Muscle of arm (tissue), 12 donors: ENCODE data around the gene ZDHHC5. TPM values are rescaled to one million over a fixed set of nuclear protein-coding genes. Genes with fewer than 3 reads are reported as not detected.
"Not testable (repeated sequence)": the region's sequence is repeated elsewhere in the genome, so short reads cannot be mapped to it uniquely, and the experiment has no call there.

ENCODE experiments used
- DNase-seq: peaks from one replicate; pipeline ENCODE4 v3.0.0-alpha.2; 2013
- polyA plus RNA-seq, 12 donors: library from polyadenylated mRNA; unstranded; fragments of 120-200 nt; gene quantifications; one replicate each; pipeline ENCODE4 v1.2.1, GENCODE V29; 2013; ENCODE audit not compliant: insufficient read length in 12 of 12

Gene ZDHHC5
- polyA plus RNA-seq, 12 donors = 26.4 to 41.8 (median 31.3) TPM; not detected in 1

GRCh38 chr11:57716726-57717125, 48.8 kb downstream of the ZDHHC5 start:
- not testable (repeated sequence) for DNase-seq

- DNase-seq = no peak
Measured at GRCh38 chr11:57727185-57727584, 59.3 kb downstream of the ZDHHC5 start.

GRCh38 chr11:57728829-57729228, 60.9 kb downstream of the ZDHHC5 start:
- DNase-seq = no peak

- DNase-seq = no peak
Measured at GRCh38 chr11:57729479-57729878, 61.6 kb downstream of the ZDHHC5 start.

GRCh38 chr11:57732661-57733060, 64.7 kb downstream of the ZDHHC5 start:
- DNase-seq = no peak

GRCh38 chr11:57735619-57736298, 67.8 kb downstream of the ZDHHC5 start:
- no peak for DNase-seq

- DNase-seq = peak; percentile 96
Measured at GRCh38 chr11:57741132-57742086, 73.5 kb downstream of the ZDHHC5 start, which contains the start of gene SELENOH. Gene SELENOH (plus strand): TSS chr11:57741491. CDS start chr11:57741596, 105 bp downstream.

- no peak for DNase-seq
Measured at GRCh38 chr11:57742087-57742452, 74.2 kb downstream of the ZDHHC5 start.

GRCh38 chr11:57744357-57744756, 76.4 kb downstream of the ZDHHC5 start:
- no peak for DNase-seq

- DNase-seq = no peak
Measured at GRCh38 chr11:57745206-57745605, 77.3 kb downstream of the ZDHHC5 start.

- no peak for DNase-seq
Measured at GRCh38 chr11:57746920-57747319, 79.0 kb downstream of the ZDHHC5 start.

Other genes starting within 250 kb of the ZDHHC5 start
- 10 to 100 TPM in 11 of 12 donors, not detected in 1; 24.6 to 45.1 (median 28.1) TPM for gene SLC43A3, start 241.0 kb upstream of the ZDHHC5 start, polyA plus RNA-seq
- gene RTN4RL2, start 207.6 kb upstream of the ZDHHC5 start, polyA plus RNA-seq = 10 to 100 TPM in 10 of 12 donors, 1 to 10 TPM in 1, not detected in 1; 9.0 to 43.3 (median 24.2) TPM
- gene SLC43A1, start 152.4 kb upstream of the ZDHHC5 start, polyA plus RNA-seq = 10 to 100 TPM in 6 of 12 donors, 1 to 10 TPM in 5, not detected in 1; 6.7 to 27.7 (median 11.8) TPM
- 10 to 100 TPM in 11 of 12 donors, not detected in 1; 25.3 to 71.9 (median 38.1) TPM for gene TIMM10, start 137.4 kb upstream of the ZDHHC5 start, polyA plus RNA-seq
- 100 to 1,000 TPM in 11 of 12 donors, 10 to 100 TPM in 1; 63.6 to 366 (median 189) TPM for gene SMTNL1, start 130.5 kb upstream of the ZDHHC5 start, polyA plus RNA-seq
- 10 to 100 TPM in 11 of 12 donors, not detected in 1; 18.6 to 30.6 (median 24.4) TPM for gene UBE2L6, start 100.4 kb upstream of the ZDHHC5 start, polyA plus RNA-seq
- 100 to 1,000 TPM in 4 of 12 donors, 10 to 100 TPM in 7, not detected in 1; 74.1 to 187 (median 90.7) TPM for gene SERPING1, start 70.4 kb upstream of the ZDHHC5 start, polyA plus RNA-seq
- gene YPEL4, start 18.2 kb upstream of the ZDHHC5 start, polyA plus RNA-seq = 1 to 10 TPM in 9 of 12 donors, under 1 TPM in 2, not detected in 1; 0.85 to 3.8 (median 1.7) TPM
- gene CLP1, start 10.4 kb upstream of the ZDHHC5 start, polyA plus RNA-seq = 10 to 100 TPM in 5 of 12 donors, 1 to 10 TPM in 6, not detected in 1; 7.8 to 17.7 (median 9.8) TPM
- 10 to 100 TPM in 11 of 12 donors, not detected in 1; 10.5 to 22.6 (median 12.8) TPM for gene MED19, start 44.1 kb downstream of the ZDHHC5 start, polyA plus RNA-seq
- gene TMX2, start 44.5 kb downstream of the ZDHHC5 start, polyA plus RNA-seq = 10 to 100 TPM in 11 of 12 donors, not detected in 1; 45.9 to 77.3 (median 59.3) TPM
- gene SELENOH, start 73.4 kb downstream of the ZDHHC5 start, polyA plus RNA-seq = 10 to 100 TPM in 11 of 12 donors, not detected in 1; 47.2 to 87.4 (median 69.6) TPM
- gene BTBD18, start 83.7 kb downstream of the ZDHHC5 start, polyA plus RNA-seq = under 1 TPM in 9 of 12 donors, not detected in 3; 0.07 to 0.30 (median 0.13) TPM
- 100 to 1,000 TPM; 112 to 846 (median 143) TPM for gene CTNND1, start 93.7 kb downstream of the ZDHHC5 start, polyA plus RNA-seq